Measurements from ENCODE around the gene PDE3B.

DNA sequence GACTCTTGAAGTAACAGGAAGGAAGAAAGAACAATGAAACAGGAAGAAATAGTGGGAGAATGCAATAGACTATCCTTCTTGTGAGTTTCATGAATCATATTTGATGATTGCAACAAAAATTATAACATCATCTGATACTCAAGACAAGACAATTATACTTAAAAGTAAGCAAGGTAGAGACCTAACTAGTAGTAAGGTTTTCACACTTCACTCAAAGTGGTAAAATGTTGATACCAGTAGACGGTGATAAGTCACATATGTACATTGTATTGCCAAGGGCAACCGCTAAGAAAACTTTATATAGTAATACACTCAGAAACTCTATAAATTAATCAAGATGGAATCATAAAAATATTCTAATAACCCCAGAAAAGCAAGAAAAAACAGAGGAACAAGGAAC is 140.6 kb downstream of the PDE3B start:
- TF ChIP-seq MAFK (IDR thresholded peaks at IDR 0.05; ENCODE audit: low read depth, low read length) (no peak), POLR2A (IDR thresholded peaks at IDR 0.05; ENCODE audit: low read depth, low read length) (no peak), BHLHE40 (IDR thresholded peaks at IDR 0.05; ENCODE audit: low read depth, low read length) (no peak), MAZ (IDR thresholded peaks at IDR 0.05; ENCODE audit: borderline replicate concordance, low read depth, low read length) (no peak)
- TF ChIP-seq, protein P1, sequence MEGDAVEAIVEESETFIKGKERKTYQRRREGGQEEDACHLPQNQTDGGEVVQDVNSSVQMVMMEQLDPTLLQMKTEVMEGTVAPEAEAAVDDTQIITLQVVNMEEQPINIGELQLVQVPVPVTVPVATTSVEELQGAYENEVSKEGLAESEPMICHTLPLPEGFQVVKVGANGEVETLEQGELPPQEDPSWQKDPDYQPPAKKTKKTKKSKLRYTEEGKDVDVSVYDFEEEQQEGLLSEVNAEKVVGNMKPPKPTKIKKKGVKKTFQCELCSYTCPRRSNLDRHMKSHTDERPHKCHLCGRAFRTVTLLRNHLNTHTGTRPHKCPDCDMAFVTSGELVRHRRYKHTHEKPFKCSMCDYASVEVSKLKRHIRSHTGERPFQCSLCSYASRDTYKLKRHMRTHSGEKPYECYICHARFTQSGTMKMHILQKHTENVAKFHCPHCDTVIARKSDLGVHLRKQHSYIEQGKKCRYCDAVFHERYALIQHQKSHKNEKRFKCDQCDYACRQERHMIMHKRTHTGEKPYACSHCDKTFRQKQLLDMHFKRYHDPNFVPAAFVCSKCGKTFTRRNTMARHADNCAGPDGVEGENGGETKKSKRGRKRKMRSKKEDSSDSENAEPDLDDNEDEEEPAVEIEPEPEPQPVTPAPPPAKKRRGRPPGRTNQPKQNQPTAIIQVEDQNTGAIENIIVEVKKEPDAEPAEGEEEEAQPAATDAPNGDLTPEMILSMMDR (conservative IDR thresholded peaks at IDR 0.05; ENCODE audit: low read depth, low read length): no peak

All from IMR-90 (cell line).